HG03558 (cell line): ENCODE data around the gene STX5.
"Not testable (repeated sequence)": the region's sequence is repeated elsewhere in the genome, so short reads cannot be mapped to it uniquely, and the experiment has no call there.

Experiments used
- ATAC-seq: cut with Tn5 transposase; IDR thresholded peaks from one replicate; pipeline ENCODE4 v1.9.1; 2021; ENCODE audit warnings: moderate number of reproducible peaks; ENCODE audit not compliant: unreplicated experiment; ENCODE audit errors: extremely low read depth

STX5 gene

DNA sequence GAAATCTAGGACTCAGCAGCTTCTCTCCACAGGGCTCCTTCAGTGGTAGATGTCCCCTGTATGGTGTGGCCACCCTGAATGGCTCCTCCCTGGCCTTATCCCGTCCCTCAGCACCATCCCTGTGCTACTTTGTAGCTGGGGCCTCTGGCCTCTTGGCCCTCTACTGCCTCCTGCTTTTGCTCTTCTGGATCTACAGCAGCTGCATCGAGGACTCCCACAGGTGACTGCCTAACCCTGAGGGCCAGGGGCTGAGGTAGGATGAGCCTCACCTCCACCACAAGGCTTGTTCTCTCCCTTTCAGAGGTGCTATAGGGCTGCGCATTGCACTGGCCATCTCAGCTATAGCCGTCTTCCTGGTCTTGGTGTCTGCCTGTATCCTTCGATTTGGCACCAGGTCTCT lies 42.9 kb downstream of the STX5 start:
- no peak for ATAC-seq

GRCh38 chr11:62787005-62787759 lies 44.7 kb downstream of the STX5 start, which contains the start of gene TMEM179B:
Gene TMEM179B (plus strand): TSS chr11:62787402. CDS start chr11:62787432, 30 bp downstream.
- peak; percentile 32 for ATAC-seq

GRCh38 chr11:62786318-62787004 lies 45.4 kb downstream of the STX5 start:
- no peak for ATAC-seq

- ATAC-seq, result no peak
Measured at GRCh38 chr11:62782753-62783152, 49.1 kb downstream of the STX5 start.

DNA sequence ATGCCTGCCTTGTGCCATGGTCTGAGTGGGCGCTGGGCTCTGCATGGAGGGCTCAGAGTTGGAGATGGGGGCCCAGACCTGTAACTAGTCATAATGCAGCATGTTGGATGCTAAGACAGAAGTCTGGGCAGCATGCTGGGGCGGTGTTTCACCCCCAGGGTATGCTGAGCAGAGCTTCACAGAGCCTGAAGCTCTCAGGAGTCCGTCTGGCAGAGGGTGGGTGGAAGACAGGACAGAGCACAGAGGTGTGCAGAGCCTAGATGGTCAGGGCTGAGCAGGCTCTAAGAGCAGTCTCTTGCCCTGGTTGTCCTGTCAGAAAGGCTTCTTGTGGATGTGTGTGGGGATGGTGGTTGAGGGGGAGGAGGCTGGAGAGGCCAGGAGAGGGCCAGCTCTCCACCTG lies 53.4 kb downstream of the STX5 start:
- ATAC-seq, result no peak

- ATAC-seq, result no peak
Measured at GRCh38 chr11:62777389-62777788, 54.5 kb downstream of the STX5 start.

DNA sequence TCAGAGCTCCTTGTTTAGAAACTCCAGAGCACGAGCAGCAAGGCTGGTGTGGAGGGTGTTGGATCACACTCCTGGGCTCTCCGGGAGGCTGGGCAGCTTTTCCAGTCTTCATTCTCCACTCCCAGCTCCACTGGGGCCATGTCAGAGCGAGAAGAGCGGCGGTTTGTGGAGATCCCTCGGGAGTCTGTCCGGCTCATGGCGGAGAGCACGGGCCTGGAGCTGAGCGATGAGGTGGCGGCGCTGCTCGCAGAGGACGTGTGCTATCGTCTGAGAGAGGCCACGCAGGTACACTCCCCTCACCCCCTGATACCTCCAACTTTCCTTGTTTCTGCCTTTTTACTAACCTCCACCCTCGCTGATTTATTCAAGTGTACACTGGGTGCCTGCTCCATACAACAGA lies 56.2 kb downstream of the STX5 start:
- no peak for ATAC-seq

- no peak for ATAC-seq
Measured at GRCh38 chr11:62774407-62774806, 57.4 kb downstream of the STX5 start.

DNA sequence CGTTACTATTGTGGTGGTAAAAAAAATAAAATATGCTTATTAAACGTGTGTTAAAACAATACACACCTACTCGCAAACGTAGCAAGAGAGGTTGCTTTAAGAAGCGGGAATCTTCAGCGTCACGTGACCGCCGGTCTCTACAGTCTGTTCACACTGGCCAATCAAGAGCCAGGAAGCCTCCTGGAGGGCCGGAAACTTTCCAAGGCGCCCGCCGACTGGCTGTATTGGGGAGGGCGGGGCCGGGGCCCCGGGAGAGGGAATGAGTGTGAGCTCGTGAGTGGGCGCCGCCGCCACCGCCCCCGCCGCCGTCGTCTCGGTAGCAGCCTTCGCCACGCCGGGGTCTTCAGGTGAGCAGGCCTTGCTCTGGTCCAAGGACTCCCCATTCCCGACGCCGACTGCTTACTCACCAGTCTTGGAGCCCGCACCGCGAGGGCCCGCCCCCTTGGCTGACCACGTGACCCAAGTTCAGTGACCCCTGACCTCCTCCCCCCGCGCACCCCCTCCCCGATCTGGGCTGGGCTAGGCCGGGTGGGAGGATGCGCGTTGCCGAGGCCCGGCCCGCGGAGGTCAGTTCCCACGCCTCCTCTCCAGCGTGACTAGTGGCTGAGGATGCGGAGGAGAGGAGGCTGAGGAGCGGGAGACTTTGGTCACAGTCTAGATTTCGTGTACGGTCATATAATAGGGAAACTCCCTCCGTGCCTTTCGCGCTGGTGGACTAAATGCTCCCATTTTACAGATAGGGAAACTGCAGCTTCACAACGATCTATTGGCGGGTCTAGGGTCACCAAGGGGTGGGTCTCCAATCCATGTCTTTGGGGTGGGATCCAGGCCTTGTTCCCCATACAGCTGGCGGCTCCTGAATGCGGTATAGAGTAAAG lies 60.5 kb downstream of the STX5 start, which contains the start of gene TAF6L:
TAF6L (plus strand) TSS at position 253 of the 878 bp plus-strand sequence. CDS start 4,388 bp downstream, outside the sequence.
- peak; percentile 37 for ATAC-seq

- no peak for ATAC-seq
Measured at GRCh38 chr11:62770778-62771143, 61.1 kb downstream of the STX5 start.

- not testable (repeated sequence) for ATAC-seq
Measured at GRCh38 chr11:62760867-62761227, 71.0 kb downstream of the STX5 start.

DNA sequence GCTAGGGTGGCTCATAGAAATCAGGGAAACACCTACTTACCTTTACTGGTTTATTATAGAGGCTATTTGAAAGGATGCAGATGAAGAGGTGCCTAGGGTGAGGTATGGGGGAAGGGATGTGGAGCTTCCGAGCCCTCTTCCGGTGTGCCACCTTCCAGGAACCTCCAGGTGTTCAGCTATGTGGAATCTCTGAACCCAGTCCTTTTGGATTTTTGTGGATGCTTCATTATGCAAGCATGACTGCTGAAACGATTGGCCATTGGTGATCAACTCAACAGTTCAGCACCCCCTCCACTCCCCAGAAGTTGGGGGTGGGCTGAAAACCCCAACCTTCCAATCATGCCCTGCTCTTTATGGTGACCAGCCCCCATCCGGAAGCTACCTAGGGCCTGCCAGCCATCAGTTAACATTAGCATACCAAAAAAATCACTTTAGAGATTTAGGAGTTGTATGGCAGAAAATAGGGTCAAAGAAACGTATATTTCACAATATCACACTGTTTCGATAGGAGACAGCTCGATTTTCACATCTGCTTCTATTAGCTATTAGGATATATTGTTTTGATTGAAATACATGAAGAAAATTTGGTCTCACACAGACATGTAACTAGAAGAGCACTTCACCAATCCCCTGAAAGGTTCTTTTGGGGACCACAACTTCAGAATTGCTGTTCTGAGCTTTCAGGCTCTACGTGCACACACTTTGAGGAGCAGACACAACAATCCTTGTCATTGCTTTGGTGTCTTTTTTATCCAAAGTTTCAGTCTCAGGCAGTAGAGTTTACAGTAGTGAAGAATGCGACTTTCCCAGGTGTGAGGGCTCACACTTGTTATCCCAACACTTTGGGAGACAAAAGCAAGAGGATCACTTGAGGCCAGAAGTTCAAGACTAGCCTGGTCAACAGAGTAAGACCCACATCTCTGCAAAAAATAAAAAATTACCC lies 73.7 kb downstream of the STX5 start:
- ATAC-seq, result no peak
